ENCODE results near the gene CNPY3.
"Not testable (repeated sequence)": the region's sequence is repeated elsewhere in the genome, so short reads cannot be mapped to it uniquely, and the experiment has no call there.

The CNPY3 gene

DNA sequence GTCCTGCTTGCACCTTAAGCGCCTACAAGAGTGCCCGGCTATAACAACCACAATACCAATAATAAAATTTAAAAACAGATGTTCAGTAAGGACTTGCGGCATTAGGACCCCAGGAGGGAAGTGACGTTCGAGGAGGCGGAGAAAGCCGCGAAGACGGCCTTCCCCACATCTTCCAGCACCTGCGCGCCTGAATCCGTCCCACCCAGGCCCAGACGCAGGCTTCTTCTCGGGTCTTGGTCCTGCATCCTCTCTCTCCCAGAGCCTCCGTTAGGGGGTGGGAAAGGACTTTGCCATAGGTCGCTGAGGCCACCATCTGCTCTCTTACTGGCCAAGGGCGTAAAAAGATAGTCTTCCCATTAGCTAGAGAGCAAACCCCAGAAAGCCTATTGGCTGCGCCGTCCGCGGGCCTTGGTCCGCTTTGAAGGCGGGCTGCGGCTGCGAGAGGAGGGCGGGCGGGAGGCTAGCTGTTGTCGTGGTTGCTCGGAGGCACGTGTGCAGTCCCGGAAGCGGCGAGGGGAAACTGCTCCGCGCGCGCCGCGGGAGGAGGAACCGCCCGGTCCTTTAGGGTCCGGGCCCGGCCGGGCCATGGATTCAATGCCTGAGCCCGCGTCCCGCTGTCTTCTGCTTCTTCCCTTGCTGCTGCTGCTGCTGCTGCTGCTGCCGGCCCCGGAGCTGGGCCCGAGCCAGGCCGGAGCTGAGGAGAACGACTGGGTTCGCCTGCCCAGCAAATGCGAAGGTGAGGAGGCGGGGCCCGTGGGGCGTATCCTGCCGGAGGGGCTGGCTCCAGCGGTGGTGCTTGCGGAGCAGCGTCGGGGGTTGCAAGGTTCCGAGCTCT lies at the start of gene CNPY3:
Gene CNPY3 (plus strand): TSS at position 495 of the 835 bp plus-strand sequence. CDS start 91 bp downstream, at position 586.
- peak; percentile 90 to 95 for DNase-seq (ENCODE audit: extremely low read depth in 1 of 2, low read depth in 1 of 2)

DNA sequence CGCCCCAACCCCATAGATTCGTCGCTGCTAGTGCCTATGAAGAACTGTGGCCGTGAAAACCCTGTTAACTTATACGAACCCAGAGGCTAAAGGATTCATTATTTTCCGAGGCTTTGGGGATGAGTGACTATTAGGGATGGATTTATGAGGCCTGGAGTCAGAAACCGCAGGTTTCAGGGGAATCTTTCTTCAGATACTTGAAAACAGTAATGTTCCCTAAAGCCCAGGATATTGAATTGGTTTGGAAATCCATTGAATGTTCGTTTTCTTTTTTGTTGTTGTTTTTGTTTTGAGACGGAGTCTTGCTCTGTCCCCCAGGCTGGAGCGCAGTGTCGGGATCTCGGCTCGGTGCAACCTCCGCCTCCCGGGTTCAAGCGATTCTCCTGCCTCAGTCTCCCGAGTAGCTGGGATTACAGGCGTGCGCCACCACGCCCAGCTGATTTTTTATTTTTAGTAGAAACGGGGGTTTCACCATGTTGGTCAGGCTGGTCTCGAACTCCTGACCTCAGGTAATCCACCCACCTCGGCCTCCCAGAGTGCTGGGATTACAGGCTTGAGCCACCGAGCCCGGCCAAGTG lies 49.0 kb upstream of the CNPY3 start:
- not testable (repeated sequence) for DNase-seq (ENCODE audit: extremely low read depth in 1 of 2, low read depth in 1 of 2)

DNA sequence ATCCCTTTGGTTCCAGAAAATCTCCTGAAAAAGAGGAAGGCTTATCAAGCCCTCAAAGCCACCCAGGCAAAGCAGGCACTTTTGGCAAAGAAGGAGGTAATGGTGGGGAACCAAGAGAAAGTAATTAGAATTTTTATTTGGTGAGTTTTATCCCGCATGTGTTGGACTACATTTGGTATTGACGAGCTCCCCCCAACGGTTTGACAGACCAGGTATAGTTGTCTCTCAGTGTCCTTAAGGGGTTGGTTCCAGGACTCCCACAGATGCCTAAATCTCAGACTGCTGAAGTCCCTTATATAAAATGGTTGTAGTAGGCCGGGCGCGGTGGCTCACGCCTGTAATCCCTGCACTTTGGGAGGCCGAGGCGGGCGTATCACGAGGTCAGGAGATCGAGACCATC lies 48.4 kb upstream of the CNPY3 start:
- not testable (repeated sequence) for DNase-seq (ENCODE audit: extremely low read depth in 1 of 2, low read depth in 1 of 2)

DNA sequence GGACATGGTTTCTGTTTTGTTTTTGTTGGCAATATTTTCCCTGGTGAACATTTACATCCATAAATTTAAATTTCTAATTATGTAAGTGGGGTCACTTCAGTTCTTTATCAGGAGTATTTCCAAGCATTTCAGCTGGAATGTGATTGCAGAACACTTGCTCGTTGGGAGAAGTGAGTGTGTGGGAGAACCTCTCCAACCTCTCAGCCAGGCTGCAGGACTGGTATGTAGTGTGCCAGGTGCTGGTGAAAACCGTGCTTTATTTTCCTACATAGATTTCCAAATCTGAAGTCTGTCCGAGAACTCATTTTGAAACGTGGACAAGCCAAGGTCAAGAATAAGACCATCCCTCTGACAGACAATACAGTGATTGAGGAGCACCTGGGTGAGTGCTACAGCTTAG lies 43.6 kb upstream of the CNPY3 start:
- DNase-seq (ENCODE audit: extremely low read depth in 1 of 2, low read depth in 1 of 2) = no peak

DNA sequence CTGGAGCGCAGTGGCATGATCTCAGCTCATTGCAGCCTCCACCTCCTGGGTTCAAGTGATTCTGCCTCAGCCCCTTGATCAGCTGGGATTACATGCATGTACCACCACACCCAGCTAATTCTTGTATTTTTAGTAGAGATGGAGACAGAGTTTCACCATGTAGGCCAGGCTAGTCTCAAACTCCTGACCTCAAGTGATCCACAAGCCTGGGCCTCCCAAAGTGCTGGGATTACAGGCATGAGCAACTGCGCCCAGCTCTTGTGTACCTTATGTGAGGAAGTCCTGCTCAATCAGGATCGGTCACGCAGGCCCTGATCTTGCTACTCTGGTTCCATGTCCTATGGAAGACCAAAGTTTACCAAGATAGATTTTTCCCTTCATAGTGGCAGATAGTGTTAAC lies 41.1 kb upstream of the CNPY3 start:
- DNase-seq (ENCODE audit: extremely low read depth in 1 of 2, low read depth in 1 of 2) = not testable (repeated sequence)

DNA sequence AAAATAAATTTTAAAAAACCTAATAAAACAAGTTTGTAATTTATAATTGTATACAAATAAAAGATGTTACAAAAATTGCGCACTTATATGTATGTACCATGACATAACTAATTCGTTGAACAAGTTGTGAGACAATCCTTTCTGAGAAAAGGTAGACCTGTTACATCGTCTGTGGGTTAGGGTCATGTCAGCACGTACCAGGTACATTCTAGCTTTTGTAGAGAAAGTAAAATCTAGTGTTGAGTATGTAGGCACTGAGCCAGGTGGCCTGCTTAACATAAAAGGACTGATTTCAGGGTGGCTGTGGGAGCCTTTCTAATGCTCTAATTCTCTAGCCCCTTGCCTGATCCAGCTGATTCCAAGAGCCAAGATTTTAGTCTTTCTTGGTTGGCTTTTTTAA lies 39.5 kb upstream of the CNPY3 start:
- DNase-seq (ENCODE audit: extremely low read depth in 1 of 2, low read depth in 1 of 2) = no peak

DNA sequence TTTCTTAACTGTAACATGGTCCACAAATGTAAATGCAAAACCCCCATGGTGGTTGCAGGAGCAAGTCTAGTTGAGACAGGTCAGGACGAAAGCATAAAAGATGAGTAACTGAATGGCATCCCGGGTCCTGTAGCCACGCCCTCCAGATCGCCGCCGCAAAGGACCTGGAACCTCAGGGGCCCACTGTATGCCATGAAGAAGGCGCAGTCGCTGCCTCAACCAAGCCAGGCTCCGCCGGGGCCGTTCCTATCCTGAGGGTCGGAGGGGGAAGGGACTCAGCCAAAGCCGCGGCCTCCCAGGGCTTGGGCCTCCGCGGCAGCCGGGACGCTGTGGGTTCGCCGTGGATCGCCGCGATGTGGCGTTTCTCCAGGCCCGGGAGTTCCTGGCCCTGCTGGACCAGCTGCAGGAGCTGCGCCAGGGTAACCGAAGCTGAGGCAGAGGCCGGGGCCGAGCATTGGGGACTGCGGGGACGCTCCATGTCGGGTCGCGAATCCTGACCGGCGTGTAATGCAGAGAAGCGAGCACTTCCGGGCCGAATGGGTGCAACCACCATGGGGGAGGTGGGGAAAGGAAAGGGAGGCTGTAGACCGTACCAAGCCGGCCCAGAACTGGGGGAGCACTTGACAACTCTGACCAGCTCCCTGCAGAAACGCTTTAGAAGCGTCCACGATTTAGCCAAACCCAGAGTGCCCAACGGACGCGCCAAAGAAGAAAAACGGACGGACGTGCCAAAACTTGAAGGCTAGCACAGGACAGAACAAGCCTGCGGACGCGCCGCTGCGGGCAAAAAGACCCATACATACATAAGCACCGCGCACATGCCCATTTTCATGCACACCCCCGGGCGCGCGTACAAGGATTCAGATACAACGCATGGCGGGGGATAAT lies 38.7 kb upstream of the CNPY3 start:
- DNase-seq (ENCODE audit: extremely low read depth in 1 of 2, low read depth in 1 of 2) = peak; percentile 73 to 91

DNA sequence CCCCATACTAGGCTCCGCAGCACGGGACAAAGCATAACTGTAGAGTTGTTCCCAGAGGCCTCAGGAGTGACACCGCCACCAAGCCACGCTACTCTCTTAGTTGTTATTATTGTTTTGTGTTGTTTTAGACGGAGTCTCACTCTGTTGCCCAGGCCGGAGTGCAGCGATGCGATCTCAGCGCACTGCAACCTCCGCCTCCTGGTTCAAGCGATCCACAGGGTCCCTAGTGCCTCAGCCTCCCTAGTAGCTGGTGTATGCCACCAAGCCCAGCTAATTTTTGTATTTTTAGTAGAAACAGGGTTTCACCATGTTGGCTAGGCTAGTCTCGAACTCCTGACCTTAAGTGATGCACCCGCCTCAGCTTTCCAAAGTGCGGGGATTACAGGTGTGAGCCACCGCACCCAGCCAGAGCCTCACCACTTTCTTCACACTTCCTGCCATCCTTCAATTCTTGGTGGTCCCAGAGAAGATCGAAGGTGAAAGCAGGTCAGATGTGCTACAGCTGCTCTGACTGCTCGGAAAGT lies 38.0 kb upstream of the CNPY3 start:
- DNase-seq (ENCODE audit: extremely low read depth in 1 of 2, low read depth in 1 of 2) = no peak

DNA sequence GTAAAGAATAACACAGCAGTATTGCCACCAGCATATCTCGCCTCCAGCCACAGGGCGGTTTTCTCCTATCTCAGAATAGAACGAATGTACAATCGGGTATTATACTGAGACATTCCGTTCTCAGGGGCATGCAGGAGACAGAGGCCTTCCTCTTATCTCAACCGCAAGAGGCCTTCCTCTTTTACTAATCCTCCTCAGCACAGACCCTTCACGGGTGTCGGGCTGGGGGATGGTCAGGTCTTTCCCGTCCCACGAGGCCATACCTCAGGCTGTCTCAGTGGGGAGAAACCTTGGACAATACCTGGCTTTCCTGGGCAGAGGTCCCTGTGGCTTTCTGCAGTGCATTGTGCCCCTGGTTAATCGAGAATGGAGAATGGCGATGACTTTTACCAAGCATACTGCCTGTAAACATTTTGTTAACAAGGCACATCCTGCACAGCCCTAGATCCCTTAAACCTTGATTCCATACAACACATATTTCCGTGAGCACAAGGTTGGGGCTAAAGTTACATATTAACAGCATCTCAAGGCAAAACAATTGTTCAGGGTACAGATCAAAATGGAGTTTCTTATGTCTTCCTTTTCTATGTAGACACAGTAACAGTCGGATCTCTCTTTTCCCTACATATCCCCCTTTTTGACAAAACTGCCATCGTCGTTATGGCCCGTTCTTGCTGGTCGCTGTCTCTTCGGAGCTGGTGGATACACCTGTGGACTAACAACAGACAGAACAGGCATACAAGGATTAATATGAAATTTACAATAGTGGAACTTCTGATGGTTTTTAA lies 35.0 kb upstream of the CNPY3 start:
- DNase-seq (ENCODE audit: extremely low read depth in 1 of 2, low read depth in 1 of 2) = not testable (repeated sequence)

DNA sequence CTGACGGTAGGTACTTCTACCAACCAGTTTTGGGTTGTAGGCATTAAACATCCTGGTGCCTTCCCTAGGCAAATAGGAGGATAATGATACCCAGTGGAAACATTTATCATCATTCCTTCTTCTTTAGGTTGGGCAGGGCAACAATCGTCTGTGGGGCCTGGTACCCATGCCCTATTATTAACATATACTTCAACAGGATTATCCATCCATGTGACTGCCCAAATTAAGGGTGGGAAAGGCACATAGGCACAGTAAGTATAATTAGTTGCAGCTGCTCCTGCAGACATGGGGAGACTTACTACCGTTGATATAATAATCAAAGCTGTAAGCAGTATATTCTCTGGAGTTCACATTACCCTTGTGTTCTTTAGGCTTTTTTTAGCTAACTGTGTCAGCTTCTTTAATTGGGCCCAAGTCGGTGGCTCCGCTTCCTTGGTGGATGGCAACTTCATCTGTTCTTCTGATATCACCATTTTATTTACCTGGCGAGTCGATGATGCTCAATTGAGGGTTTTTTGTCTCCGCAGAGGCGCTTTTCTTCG lies 33.0 kb upstream of the CNPY3 start:
- no peak for DNase-seq (ENCODE audit: extremely low read depth in 1 of 2, low read depth in 1 of 2)

DNA sequence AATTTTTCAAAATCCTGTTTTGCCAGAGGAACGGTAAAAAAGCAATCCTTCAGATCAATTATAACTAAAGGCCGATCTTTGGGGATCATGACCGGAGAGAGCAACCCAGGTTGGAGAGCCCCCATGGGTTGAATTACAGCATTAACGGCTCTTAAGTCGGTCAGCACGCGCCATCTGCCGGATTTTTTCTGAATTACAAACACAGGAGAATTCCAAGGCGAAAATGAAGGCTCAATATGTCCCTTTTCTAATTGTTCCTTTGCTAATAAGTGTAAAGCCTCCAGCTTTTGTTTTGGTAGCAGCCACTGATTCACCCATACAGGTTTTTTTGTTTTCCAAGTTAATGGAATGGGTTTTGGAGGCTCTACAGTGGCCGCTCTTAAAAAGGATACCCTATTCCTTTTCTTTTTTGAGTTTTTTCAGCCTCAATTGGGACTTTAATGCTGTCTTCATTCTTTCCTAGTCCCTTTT lies 30.4 kb upstream of the CNPY3 start:
- DNase-seq (ENCODE audit: extremely low read depth in 1 of 2, low read depth in 1 of 2) = peak in 1 of 2 donors; percentile 45

DNA sequence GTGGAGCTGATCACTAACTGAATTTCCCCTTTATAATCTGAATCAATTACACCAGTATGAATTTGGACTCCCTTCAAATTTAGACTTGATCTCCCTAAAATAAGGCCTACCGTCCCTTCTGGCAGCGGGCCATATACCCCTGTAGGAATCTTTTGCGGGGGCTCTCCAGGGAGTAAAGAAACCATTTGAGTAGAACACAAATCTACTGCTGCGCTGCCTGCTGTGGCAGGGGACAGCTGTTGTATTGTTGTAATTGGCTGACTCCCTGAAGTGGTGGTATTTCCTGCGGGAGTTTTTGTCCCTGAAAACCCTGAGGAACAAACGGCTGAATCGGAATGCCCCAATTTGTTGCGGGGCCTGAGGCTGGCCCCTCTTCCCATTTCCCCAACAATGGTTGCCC lies 29.4 kb upstream of the CNPY3 start:
- DNase-seq (ENCODE audit: extremely low read depth in 1 of 2, low read depth in 1 of 2) = no peak

DNA sequence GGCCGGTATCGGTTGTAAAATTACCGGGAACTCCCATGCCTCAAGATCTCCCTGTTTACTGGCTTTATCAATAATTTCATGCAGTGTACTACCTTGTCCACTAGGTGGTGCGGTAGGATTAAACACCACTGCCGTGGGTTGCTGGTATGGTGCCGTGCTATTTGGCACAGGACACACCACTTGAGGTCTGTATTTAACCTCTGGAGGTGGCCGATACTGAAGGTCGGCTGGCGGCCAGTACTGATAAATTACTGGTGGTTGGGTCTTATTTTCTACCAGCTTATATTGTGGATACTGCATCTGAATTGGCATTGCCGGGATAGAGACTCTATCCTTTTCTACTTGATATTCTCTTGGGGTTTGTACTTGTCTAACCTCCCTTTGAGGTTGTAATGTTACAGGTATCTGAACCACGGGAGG lies 27.7 kb upstream of the CNPY3 start:
- peak in 1 of 2 donors; percentile 52 for DNase-seq (ENCODE audit: extremely low read depth in 1 of 2, low read depth in 1 of 2)

DNA sequence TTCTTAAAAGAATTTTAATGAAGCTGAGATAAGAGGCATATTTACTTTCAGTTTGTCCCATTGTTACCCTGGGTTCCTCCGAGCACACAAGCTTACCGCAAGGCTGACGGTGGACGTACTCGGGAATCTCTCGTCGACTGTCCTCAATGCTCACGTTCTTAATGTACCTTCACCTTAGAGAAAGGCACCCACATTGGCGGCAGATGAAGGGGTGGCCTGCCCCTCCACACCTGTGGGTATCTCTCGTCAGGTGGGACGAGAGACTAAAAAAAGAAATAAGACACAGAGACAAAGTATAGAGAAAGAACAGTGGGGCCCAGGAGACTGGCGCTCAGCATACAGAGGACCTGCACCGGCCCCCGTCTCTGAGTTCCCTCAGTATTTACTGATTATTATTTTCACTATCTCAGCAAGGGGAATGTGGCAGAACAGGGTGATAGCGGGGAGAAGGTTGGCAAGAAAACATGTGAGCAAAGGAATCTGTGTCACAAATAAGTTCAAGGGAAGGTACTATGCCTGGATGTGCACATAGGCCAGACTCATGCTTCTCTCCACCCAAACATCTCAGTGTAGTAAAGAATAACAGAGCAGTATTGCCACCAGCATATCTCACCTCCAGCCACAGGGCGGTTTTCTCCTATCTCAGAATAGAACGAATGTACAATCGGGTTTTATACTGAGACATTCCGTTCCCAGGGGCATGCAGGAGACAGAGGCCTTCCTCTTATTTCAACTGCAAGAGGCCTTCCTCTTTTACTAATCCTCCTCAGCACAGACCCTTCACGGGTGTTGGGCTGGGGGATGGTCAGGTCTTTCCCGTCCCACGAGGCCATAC lies 26.6 kb upstream of the CNPY3 start:
- not testable (repeated sequence) for DNase-seq (ENCODE audit: extremely low read depth in 1 of 2, low read depth in 1 of 2)

DNA sequence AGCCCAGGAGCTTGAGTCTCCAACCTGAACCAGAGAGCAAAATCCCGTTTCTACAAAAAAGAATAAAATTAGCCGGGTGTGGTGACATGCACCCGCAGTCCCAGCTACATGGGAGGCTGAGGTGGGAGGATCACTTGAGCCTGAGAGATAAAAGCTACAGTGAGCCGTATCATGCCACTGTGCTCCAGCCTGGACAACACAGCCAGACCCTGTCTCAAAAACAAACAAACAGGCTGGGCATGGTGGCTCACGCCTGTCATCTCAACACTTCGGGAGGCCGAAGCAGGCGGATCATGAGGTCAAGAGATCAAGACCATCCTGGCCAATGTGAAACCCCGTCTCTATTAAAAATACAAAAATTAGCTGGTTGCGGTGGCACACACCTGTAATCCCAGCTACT lies 24.8 kb upstream of the CNPY3 start:
- no peak for DNase-seq (ENCODE audit: extremely low read depth in 1 of 2, low read depth in 1 of 2)

DNA sequence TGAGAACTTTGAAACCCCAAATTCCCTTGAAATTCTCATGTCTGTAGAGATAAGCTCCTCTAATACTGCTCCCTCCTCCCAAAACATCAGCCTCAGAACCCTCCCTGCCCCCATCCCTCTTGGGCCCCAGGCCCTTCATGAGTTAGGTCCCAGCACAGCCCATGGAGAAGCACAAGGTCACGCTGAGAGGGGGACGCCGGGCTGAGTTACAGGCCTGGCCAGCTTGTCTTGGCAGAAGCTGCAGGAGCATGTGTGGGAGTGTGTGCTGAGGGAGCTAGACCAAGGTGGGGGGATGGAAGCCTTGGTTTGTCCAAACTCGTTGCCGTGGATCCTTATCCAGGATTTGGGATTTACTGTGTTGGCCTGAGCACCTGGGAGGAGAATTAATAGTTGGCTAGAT lies 21.9 kb upstream of the CNPY3 start:
- no peak for DNase-seq (ENCODE audit: extremely low read depth in 1 of 2, low read depth in 1 of 2)

DNA sequence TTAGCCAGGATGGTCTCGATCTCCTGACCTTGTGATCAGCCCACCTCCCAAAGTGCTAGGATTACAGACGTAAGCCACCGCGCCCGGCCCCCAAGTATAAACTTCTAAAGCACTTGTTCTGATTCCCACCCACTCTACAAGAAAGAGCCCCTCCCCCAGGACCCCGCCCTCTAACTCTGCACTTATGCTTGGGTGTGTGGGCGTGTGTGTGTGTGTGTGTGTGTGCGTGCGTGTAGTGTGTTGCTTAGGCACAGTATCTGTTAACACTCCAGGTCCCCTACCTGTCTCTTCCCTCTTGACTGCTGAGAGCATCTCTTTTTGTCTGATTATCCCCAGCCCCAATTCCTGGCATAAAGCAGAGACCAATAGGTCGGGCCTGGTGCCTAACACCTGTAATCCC lies 19.4 kb upstream of the CNPY3 start:
- no peak for DNase-seq (ENCODE audit: extremely low read depth in 1 of 2, low read depth in 1 of 2)

DNA sequence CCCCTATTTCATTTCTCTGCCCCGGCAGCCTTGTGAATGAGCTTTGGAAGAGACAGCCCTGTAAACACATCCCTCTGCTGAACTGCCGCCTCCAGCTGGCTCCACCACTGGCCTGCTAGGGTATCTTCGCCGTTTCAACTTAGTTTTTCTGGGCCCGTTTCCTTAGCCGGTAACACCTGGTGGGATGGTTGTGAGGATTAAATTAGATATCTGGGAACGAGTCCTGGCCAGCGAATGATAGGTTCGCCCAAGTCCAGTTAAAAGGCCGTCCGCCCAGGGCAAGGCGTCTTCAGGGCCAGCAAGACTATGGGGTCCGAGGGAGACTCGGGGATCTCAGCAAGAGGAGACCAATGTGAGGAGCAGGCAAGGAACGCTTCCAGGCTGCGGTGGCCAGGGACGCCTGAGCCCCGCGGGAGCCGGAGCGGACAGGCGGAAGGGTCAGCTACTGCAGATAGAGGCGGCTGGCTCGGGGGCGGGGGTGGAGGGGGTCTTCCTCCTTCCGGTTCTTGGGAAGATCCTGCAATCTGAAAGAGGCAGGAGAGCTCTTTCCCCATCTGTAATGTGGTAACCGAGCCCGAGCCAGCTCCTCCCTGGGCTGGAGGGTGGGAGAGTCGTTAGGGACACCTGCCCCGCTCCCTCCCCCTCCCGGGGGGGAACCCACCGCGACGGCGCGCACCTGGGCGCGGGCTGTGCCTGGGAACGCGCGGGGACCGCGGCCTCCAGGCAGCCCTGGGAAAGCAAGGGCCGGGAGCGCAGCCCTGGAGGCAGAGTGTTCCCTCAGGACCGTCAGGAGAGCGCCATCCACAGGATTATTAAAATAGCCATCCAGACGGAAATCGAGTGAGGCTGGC lies 17.9 kb upstream of the CNPY3 start:
- DNase-seq (ENCODE audit: extremely low read depth in 1 of 2, low read depth in 1 of 2) = no peak

Measured in stimulated activated CD8-positive, alpha-beta memory T cell treated with anti-CD3 and anti-CD28 coated beads, Interleukin-7, amount 100 ng/mL, for 48 hours (primary cell).